GF-D8 (cell line): ENCODE results near the gene ORC1.
"Not testable (repeated sequence)": the region's sequence is repeated elsewhere in the genome, so short reads cannot be mapped to it uniquely, and the experiment has no call there.

Source experiments
- DNase-seq: peaks from one replicate; lab custom pipeline; 2025; lab: John Stamatoyannopoulos, UW

ORC1 gene

DNA sequence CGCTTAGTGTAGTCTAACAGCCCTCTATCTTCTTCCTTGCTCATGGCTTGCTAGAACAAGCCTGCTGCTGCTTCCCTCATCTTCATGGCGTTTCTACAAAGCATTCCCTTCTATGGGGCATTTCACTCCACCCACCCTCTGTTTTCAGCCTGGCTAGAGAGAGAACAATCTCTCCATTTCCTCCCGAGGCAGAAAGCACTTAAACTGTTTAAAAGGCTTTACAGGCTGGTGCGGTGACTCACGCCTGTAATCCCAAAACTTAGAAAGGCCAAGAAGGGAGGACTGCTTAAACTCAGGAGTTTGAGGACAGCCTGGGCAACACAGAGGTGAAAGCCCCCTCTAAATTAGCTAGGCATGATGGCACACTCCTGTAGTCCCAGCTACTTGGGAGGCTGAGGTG is 17.8 kb downstream of the ORC1 start:
- no peak for DNase-seq

DNA sequence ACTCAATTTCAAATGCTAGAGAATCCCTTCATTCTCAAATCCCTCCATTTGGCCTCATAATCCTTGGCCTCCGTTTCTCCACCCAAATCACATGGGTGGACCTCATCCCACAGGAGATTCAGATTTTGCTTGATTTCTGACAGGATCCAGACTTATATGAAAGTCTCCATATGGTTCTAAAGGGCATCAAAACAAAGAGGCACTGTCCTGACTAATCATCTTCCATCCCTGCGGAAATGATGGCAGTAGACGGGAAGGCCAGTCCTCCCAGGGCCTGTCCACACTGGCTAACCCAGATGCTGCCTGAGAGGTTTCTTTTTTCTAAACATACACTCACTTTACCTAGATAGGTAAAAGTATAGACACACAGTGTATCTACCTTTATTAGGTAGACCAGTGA is 18.8 kb downstream of the ORC1 start:
- DNase-seq = no peak

DNA sequence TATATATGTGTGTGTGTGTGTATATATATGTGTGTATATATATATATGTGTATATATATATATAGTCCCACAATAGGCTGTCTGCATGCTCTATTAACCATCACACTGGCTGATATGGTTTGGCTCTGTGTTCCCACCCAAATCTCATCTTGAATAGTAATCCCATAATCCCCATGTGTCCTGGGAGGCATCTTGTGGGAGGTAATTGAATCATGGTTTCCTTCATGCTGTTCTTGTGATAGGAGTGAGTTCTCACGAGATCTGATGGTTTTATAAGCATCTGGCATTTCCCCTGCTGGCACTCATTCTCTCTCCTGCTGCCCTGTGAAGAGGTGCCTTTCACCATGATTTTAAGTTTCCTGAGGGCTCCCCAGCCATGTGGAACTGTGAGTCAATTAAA is 34.4 kb downstream of the ORC1 start:
- DNase-seq = not testable (repeated sequence)

DNA sequence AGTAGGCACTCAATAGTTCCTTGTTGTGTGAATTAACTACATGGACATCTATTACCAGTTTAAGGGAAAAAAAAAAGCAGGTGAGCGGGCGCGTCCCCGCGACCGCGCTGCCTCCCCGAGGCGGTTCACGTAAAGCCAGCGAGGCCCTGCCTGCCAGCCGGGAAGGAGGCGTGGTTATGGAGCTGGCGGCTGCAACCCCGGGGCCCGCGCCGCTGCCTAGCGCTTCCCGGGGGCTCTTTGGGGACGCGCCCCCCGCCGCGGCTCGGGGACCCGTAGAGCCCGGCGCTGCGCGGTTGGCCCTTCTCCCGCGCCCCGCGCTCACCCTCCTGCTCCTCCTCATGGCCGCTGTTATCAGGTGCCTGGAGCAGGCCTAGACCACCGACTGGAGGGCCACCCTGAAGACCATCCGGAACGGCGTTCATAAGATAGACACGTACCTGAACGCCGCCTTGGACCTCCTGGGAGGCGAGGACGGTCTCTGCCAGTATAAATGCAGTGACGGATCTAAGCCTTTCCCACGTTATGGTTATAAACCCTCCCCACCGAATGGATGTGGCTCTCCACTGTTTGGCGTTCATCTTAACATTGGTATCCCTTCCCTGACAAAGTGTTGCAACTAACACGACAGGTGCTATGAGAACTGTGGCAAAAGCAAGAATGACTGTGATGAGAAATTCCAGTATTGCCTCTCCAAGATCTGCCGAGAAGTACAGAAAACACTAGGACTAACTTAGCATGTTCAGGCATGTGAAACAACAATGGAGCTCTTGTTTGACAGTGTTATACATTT is 35.6 kb downstream of the ORC1 start:
- DNase-seq = no peak

- no peak for DNase-seq
Observed at GRCh38 chr1:52367272-52367671, 37.0 kb downstream of the ORC1 start.

GRCh38 chr1:52366517-52366827 is 37.8 kb downstream of the ORC1 start:
- no peak for DNase-seq

- DNase-seq = peak; percentile 93
Observed at GRCh38 chr1:52365746-52366516, 38.3 kb downstream of the ORC1 start, which contains the start of gene CC2D1B. TSS of gene CC2D1B (minus strand) at chr1:52366205. CDS start at chr1:52364620, 1,585 bp downstream.

DNA sequence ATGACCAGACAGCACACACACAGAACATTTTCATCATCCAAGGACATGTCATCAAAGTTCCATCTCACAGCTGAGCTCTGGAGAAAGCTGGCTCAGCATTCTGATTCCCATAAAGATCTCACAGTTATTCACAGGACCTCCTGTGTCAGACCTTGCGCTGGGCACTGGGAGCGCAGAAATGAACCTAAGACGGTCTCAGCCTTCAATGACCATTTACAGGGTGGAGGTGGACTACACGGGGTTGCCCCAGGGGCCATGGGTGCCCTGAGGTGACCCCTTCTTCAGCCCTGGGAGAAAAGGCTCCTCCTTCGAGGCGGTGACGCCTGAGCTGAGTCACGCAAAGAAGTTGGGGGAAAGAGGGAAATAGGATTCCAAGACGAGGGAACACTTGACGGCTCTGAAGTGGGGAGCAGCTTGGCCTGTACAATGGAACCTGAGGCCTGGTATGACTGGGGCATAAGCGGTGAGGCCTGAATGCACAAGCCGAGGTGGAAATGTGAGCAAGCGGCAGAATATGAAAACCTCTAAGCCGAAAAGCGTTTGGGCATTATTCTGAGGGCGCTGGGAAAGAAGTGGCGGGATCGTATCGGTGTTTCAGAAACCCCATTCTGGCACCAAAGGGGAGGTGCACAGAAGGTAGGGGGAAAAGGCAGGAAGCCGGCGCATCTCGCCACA is 39.0 kb downstream of the ORC1 start:
- peak; percentile 13 for DNase-seq

DNA sequence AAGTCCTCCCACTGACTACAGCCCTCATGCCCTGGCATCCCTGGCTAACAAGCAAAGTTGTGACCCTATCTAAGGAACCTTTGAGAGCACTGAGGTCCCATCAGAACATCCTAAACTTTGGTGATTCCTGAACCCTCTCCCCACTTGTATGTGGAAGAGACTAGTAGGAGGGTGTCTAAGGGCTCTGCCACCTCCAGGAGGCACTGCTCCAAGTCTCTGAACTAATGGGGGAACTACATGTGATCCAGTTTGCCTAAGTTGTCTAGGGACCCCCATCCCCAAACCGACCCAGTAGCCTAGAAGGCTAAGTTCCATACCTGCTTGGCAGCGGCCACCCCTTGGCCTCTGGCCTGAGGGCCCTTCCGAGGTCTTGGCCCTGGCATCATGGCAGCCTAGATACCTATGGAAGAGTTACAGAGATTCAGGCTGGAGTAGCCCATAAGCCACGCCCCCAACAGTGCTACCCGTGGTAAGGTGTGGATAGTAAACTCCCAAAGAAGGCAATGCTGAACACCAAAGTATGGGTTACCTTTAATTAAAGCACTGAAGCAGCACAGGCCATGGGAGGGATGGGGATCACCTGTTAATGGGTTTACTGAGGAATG is 39.9 kb downstream of the ORC1 start:
- no peak for DNase-seq

GRCh38 chr1:52360595-52360968 is 43.6 kb downstream of the ORC1 start:
- DNase-seq = no peak

- no peak for DNase-seq
Observed at GRCh38 chr1:52359676-52360594, 44.3 kb downstream of the ORC1 start.

GRCh38 chr1:52358851-52359497 is 45.2 kb downstream of the ORC1 start:
- DNase-seq = no peak

- DNase-seq = no peak
Observed at GRCh38 chr1:52357397-52357796, 46.8 kb downstream of the ORC1 start.

- DNase-seq = no peak
Observed at GRCh38 chr1:52356818-52357355, 47.3 kb downstream of the ORC1 start.

DNA sequence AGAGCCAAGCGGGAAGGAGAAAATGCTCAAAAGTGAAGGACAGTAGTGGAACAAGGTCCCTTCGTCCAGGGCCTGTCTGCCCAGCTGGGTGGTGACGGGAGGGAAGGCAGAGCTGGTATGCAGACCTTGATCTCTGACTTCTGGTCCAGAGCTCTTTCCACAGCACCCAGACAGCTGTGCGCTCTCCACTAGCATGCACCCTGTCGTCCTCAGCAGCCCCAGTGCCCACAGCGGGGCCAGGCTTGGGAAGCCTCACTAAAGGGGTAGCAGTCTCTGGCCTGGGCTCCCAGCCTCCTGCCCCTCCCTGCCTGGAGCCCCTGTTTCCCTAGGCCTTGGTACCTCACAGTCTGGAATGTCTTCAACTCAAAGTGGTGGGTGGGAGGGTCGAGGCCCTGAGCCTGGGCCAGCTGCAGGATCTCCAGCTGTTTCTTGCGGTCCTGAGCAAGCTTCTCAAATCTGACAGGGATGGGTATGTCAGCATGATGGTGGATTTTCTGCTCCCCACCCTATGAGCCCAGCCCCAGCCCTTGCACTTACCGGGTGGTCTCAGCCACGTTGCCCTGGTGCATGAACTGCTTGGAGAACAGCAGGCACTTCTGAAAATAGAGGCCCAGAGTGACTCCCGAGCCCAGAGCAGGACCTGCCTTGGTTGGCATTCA is 48.2 kb downstream of the ORC1 start:
- DNase-seq = no peak

- DNase-seq = no peak
Observed at GRCh38 chr1:52355436-52355835, 48.8 kb downstream of the ORC1 start.

DNA sequence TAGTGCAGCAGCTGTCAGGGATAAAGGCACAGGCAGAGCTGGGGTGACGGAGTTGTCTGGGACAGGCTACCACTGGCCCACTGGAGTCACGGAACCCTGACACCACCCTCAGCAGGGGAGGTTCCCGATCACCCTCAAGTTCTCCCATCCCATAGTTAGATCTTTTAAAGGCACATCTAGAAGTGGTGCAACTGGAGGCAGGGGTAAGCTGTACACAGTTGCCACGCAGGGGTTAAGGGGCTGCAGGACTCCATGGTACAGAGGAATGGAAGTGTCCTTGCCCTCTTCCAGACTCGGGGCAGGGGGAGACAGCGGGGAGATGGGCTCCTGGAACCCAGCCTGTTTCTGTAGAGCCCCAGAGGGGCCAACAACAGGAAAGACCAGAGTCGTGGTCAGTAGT is 51.5 kb downstream of the ORC1 start:
- DNase-seq = no peak

GRCh38 chr1:52348704-52349300 is 55.4 kb downstream of the ORC1 start:
- no peak for DNase-seq

DNA sequence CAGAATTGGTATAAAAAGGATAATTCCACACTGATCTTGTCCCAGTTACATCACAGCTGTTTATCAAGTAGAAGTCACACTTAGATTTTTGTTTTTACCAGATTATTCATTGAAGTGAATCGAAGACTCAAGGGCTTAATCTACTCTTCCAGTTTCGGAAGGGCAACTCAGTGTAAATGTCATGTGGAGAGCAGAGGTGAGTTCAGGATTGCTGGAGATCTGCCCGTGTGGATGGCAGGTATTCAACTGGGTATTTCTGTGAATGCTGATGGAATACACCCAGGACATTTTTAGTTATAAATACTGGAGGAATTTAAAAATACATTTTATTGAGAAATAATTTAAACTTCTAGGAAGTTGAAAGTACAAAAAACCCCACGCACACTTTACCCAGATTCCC is 57.6 kb downstream of the ORC1 start:
- DNase-seq = no peak

DNA sequence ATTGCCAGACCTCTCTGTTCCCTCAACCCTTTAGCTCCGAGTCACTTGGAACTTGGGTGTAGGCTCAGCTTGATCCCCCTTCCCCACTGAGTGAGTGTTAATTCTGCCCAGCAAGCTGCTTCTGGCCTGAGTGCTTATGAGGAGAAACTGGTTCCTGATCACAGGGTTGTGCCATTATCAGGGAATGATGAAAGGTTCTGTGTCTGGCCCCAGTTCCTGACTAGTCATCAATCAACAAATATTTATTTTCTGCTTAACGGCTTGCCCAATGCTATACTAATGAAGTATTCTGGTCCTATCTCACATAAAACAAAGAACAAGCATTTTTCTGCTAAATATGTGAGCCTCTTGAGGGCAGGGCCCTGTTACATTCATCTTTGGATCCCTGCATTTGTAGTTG is 59.0 kb downstream of the ORC1 start:
- DNase-seq = no peak
